H1 (cell line): Measurements from ENCODE around the gene NTRK2. TPM values are rescaled to one million over a fixed set of nuclear protein-coding genes. Genes with fewer than 3 reads are reported as not detected.

ENCODE experiments used
- CTCF ChIA-PET: fragments of 300-600 bp; sonication (Branson Sonifier 250); formaldehyde crosslinking; loops from one replicate; lab custom pipeline; 2021; ENCODE audit not compliant: partially characterized antibody; lab: Charles Lee
- POLR2A ChIA-PET: fragments of 300-600 bp; sonication (Branson Sonifier 250); formaldehyde crosslinking; loops from one replicate; lab custom pipeline; 2021; ENCODE audit warnings: inconsistent platforms; ENCODE audit not compliant: partially characterized antibody; lab: Charles Lee
- DNase-seq, 2 experiments: peaks; one replicate each; pipeline versions ENCODE4 v3.0.0 to v3.0.0-alpha.2; 2010 to 2022; ENCODE audit warnings: low spot score in 2 of 2, low read depth in 1 of 2, mixed read lengths in 1 of 2
- FAIRE-seq: peaks from 2 replicates; lab custom pipeline; 2011; peaks lifted over from hg19 to GRCh38; lab: Jason Lieb, UNC
- H2AFZ ChIP-seq: 2 replicates; pipeline ENCODE4 v1.8.1; 2012; ENCODE audit warnings: low read length, inconsistent platforms
- H2AK5ac ChIP-seq: 2 replicates; pipeline ENCODE4 v1.6.1; 2013; ENCODE audit warnings: low read depth, low read length
- H2BK120ac ChIP-seq: replicated peaks from 2 replicates; pipeline ENCODE3; 2013; ENCODE audit warnings: low read depth, low read length, inconsistent platforms
- H2BK12ac ChIP-seq: 2 replicates; pipeline ENCODE4 v1.6.1; 2013; ENCODE audit warnings: low read depth, low read length
- H2BK15ac ChIP-seq: 2 replicates; pipeline ENCODE4 v1.6.1; 2013; ENCODE audit warnings: low read length
- H2BK20ac ChIP-seq: 2 replicates; pipeline ENCODE4 v1.6.1; 2013; ENCODE audit warnings: low read length
- H2BK5ac ChIP-seq: 2 replicates; pipeline ENCODE4 v1.6.1; 2013; ENCODE audit warnings: low read depth, low read length
- H3K14ac ChIP-seq: 2 replicates; pipeline ENCODE4 v1.6.1; 2013; ENCODE audit warnings: inconsistent platforms; ENCODE audit not compliant: insufficient read length
- H3K18ac ChIP-seq: 2 replicates; pipeline ENCODE4 v1.6.1; 2013; ENCODE audit warnings: low read length; ENCODE audit errors: extremely low read depth
- H3K23ac ChIP-seq: 2 replicates; pipeline ENCODE4 v1.6.1; 2013; ENCODE audit warnings: inconsistent platforms; ENCODE audit not compliant: insufficient read length
- H3K23me2 ChIP-seq: 2 replicates; pipeline ENCODE4 v1.6.1; 2013; ENCODE audit warnings: low read depth, low read length
- H3K27ac ChIP-seq: 2 replicates; pipeline ENCODE4 v1.6.1; 2011; ENCODE audit warnings: low read depth, low read length, inconsistent platforms
- H3K27me3 ChIP-seq, 4 experiments: replicated peaks in 1 of 4; 1 replicate in 1 of 4; 2 replicates in 3 of 4; pipeline versions ENCODE4 v1.6.1 to v1.8.1; 2011 to 2013; ENCODE audit warnings: low read length in 3 of 4, mild to moderate bottlenecking in 3 of 4, inconsistent platforms in 2 of 4, mixed read lengths in 2 of 4, moderate library complexity in 1 of 4; ENCODE audit not compliant: control insufficient read depth in 3 of 4, insufficient read depth in 3 of 4; ENCODE audit errors: extremely low read depth in 1 of 4
- H3K36me3 ChIP-seq, 4 experiments: 2 replicates each; pipeline versions ENCODE4 v1.6.1 to v1.8.1; 2011 to 2013; ENCODE audit warnings: mild to moderate bottlenecking in 4 of 4, low read length in 3 of 4, moderate library complexity in 2 of 4, control low read depth in 1 of 4, inconsistent platforms in 1 of 4; ENCODE audit not compliant: insufficient read depth in 4 of 4, control insufficient read depth in 2 of 4
- H3K4ac ChIP-seq: replicated peaks from 2 replicates; pipeline ENCODE3; 2013; ENCODE audit warnings: low read length, low read depth, mixed read lengths, inconsistent platforms; ENCODE audit not compliant: insufficient read length
- H3K4me1 ChIP-seq, 4 experiments: replicated peaks in 1 of 4; 1 replicate in 1 of 4; 2 replicates in 3 of 4; pipeline versions ENCODE4 v1.6.1 to v1.8.1; 2011 to 2013; ENCODE audit warnings: low read length in 3 of 4, inconsistent platforms in 2 of 4, mixed read lengths in 1 of 4; ENCODE audit not compliant: insufficient read depth in 4 of 4, control insufficient read depth in 3 of 4
- H3K4me2 ChIP-seq, 2 experiments: 2 replicates each; pipeline versions ENCODE4 v1.6.1 to v1.8.1; 2011 to 2013; ENCODE audit warnings: low read depth in 2 of 2, low read length in 2 of 2, control low read depth in 1 of 2, inconsistent platforms in 1 of 2, mild to moderate bottlenecking in 1 of 2; ENCODE audit not compliant: insufficient read depth in 1 of 2
- H3K4me3 ChIP-seq, 4 experiments: fragments of 200-600, 300-600 bp in 1 of 4; sonication (generic), shearing (Covaris generic), sonication (Bioruptor Twin) in 1 of 4; 2 replicates each; pipeline versions ENCODE4 v1.5.1 to v1.8.1; 2011 to 2016; ENCODE audit warnings: low read length in 4 of 4, low read depth in 3 of 4, control low read depth in 2 of 4, inconsistent platforms in 2 of 4, mild to moderate bottlenecking in 2 of 4, mixed read lengths in 1 of 4, moderate library complexity in 1 of 4; ENCODE audit not compliant: insufficient read depth in 2 of 4; ENCODE audit errors: extremely low read depth in 1 of 4
- H3K56ac ChIP-seq: replicated peaks from 2 replicates; pipeline ENCODE3; 2013; ENCODE audit warnings: low read depth, mild to moderate bottlenecking, mixed read lengths, low read length, inconsistent platforms; ENCODE audit not compliant: insufficient read length
- H3K79me1 ChIP-seq: 2 replicates; pipeline ENCODE4 v1.6.1; 2013; ENCODE audit warnings: low read depth, low read length, control low read depth
- H3K79me2 ChIP-seq, 2 experiments: 2 replicates each; pipeline versions ENCODE4 v1.6.1 to v1.8.1; 2012 to 2013; ENCODE audit warnings: low read length in 2 of 2, mild to moderate bottlenecking in 2 of 2, inconsistent platforms in 1 of 2; ENCODE audit not compliant: insufficient read depth in 2 of 2, control insufficient read depth in 1 of 2
- H3K9ac ChIP-seq, 4 experiments: replicated peaks in 1 of 4; 1 replicate in 1 of 4; 2 replicates in 3 of 4; pipeline versions ENCODE4 v1.6.1 to v1.8.1; 2011 to 2013; ENCODE audit warnings: low read depth in 3 of 4, low read length in 3 of 4, control low read depth in 2 of 4, mild to moderate bottlenecking in 2 of 4, moderate library complexity in 2 of 4, inconsistent platforms in 1 of 4; ENCODE audit errors: extremely low read depth in 1 of 4
- H3K9me3 ChIP-seq, 2 experiments: 2 replicates each; pipeline versions ENCODE4 v1.6.1 to v1.8.1; 2012 to 2013; ENCODE audit warnings: mild to moderate bottlenecking in 2 of 2, moderate library complexity in 2 of 2, control low read depth in 1 of 2, inconsistent platforms in 1 of 2, low read depth in 1 of 2, low read length in 1 of 2, mixed read lengths in 1 of 2; ENCODE audit not compliant: insufficient read depth in 2 of 2
- H4K20me1 ChIP-seq, 2 experiments: replicated peaks in 1 of 2; 2 replicates each; pipeline versions ENCODE3 to v1.8.1; 2011 to 2013; ENCODE audit warnings: inconsistent platforms in 2 of 2, low read length in 2 of 2, mild to moderate bottlenecking in 1 of 2; ENCODE audit not compliant: insufficient read depth in 2 of 2, control insufficient read depth in 1 of 2
- H4K5ac ChIP-seq: 2 replicates; pipeline ENCODE4 v1.6.1; 2013; ENCODE audit warnings: low read length, low read depth, mixed read lengths, inconsistent platforms; ENCODE audit not compliant: insufficient read length
- H4K8ac ChIP-seq: 2 replicates; pipeline ENCODE4 v1.8.0; 2013; ENCODE audit warnings: mild to moderate bottlenecking, moderate library complexity, low read length, inconsistent platforms; ENCODE audit not compliant: insufficient read depth; ENCODE audit errors: extremely low read depth
- H4K91ac ChIP-seq: replicated peaks from 2 replicates; pipeline ENCODE3; 2013; ENCODE audit warnings: low read length, mixed read lengths, inconsistent platforms; ENCODE audit not compliant: insufficient read length
- BRCA1 ChIP-seq: IDR thresholded peaks from 2 replicates; pipeline ENCODE4 v1.6.1; 2012; ENCODE audit warnings: low read depth, low read length, improper control_type of control experiment
- RBBP5 ChIP-seq: IDR thresholded peaks from 2 replicates; pipeline ENCODE4 v1.7.1; 2012; ENCODE audit warnings: low read depth, mild to moderate bottlenecking, inconsistent platforms, low read length, moderate library complexity, borderline replicate concordance
- SIN3A ChIP-seq, 2 experiments: IDR thresholded peaks in 1 of 2; conservative IDR thresholded peaks in 1 of 2; 2 replicates each; pipeline ENCODE4 v1.6.1; 2011 to 2012; ENCODE audit warnings: low read length in 2 of 2, improper control_type of control experiment in 1 of 2, low read depth in 1 of 2, mild to moderate bottlenecking in 1 of 2
- WGBS, 2 experiments: shearing (Covaris generic) in 1 of 2; methylation state at CpG; one replicate each; pipeline versions ENCODE4 v1.1.6 to v1.1.7; 2013 to 2015; ENCODE audit warnings: low lambda C conversion rate in 2 of 2, mixed read lengths in 2 of 2, inconsistent platforms in 1 of 2, low coverage in 1 of 2, missing lambda C conversion rate in 1 of 2; ENCODE audit not compliant: insufficient replicate concordance in 2 of 2, insufficient coverage in 1 of 2, insufficient read length in 1 of 2; ENCODE audit errors: extremely low coverage in 1 of 2, missing lambda C conversion rate in 1 of 2; 5-methylcytosine and 5-hydroxymethylcytosine counted together
- polyA plus RNA-seq, 7 experiments: library from polyadenylated mRNA; depleted of rRNA in 3 of 7; stranded (reverse) in 5 of 7; unstranded in 2 of 7; fragments of >200 nt in 5 of 7; fragments of 200-250 nt in 2 of 7; gene quantifications; 1 replicate in 5 of 7; 2 replicates in 1 of 7; 4 replicates in 1 of 7; pipeline versions ENCODE4 v1.2.1 to v1.2.3, GENCODE V29; 2011 to 2013; ENCODE audit warnings: missing spikeins in 2 of 7, mixed read lengths in 2 of 7
- total RNA-seq: library from RNA; stranded (reverse); fragmentation: NEBNext Ultra II Directional; extraction: Animal tissue kit (Norgen Biotek cat#: 25700); gene quantifications from 2 replicates; pipeline ENCODE4 v1.2.1, GENCODE V29; 2021

The NTRK2 gene
- total and polyA plus RNA-seq, 2 of the 8 experiments (the other 6 are each of a cell fraction or from before 2014, with no cell fraction given) = 0.03 to 0.04 TPM

- FAIRE-seq = peak; percentile 92
- no peak overlapping the region for H3K4me2 ChIP-seq
- H4K91ac ChIP-seq = no peak overlapping the region
- WGBS, 2 experiments = 54% methylated on average over 2 of the region's 2 CpGs; no CpG with 5 or more reads in 1 of the 2 experiments
- no peak overlapping the region for H3K14ac ChIP-seq
- no peak overlapping the region for H2BK120ac ChIP-seq
- H3K27me3 ChIP-seq = no peaks in the 10 kb centered on the region
- no peak overlapping the region for H2BK15ac ChIP-seq
- H4K5ac ChIP-seq = no peak overlapping the region
- no peak overlapping the region for H3K18ac ChIP-seq
- no peak overlapping the region for H2BK12ac ChIP-seq
- H3K27ac ChIP-seq = no peak overlapping the region; the same call in 1 of the 2 replicates
- no peak overlapping the region for H3K4me3 ChIP-seq
- H3K79me2 ChIP-seq = no peaks in the 10 kb centered on the region
- H4K20me1 ChIP-seq = no peaks in the 10 kb centered on the region
- H3K4ac ChIP-seq = no peak overlapping the region
- CTCF ChIA-PET = interaction anchor here (0.8 to 2.1 kb wide), 8 partner anchors 10 to 242 kb away, joined by 3 to 9 read pairs (median 4); no protein-coding TSS in a partner anchor
- no peaks in the 10 kb centered on the region for H3K36me3 ChIP-seq
- no peaks in the 10 kb centered on the region for H3K9me3 ChIP-seq
- H3K9ac ChIP-seq = no peak overlapping the region
- peaks cover 0 to 5% (median 3%) of the 10 kb centered on the region in 4 experiments; a peak in 3 of 7 replicates for H3K4me1 ChIP-seq
- no peak overlapping the region for H2BK20ac ChIP-seq
- no peaks in the 10 kb centered on the region for H3K23me2 ChIP-seq
- no peak overlapping the region for H2AK5ac ChIP-seq
- H3K23ac ChIP-seq = no peak overlapping the region
- no peak overlapping the region for H4K8ac ChIP-seq
- H2AFZ ChIP-seq = no peak overlapping the region
- no peaks in the 10 kb centered on the region for H3K79me1 ChIP-seq
- TF ChIP-seq SIN3A (conservative IDR thresholded peaks at IDR 0.05 in 1 of 2, IDR thresholded peaks at IDR 0.05 in 1 of 2; ENCODE audit: low read depth in 1 of 2, low read length in 2 of 2) (peak; percentile 76 to 82; a peak in 2 of 4 replicates), RBBP5 (no peak), BRCA1 (no peak)
- TF ChIP-seq, all 59 proteins: peak for 1
- Histone ChIP-seq H3K56ac (no peak overlapping the region), H2BK5ac (no peak overlapping the region)
- DNase-seq = no peak
- POLR2A ChIA-PET = interaction anchor here (1.0 kb wide), 1 partner anchor 12 kb away, joined by 3 read pairs; no protein-coding TSS in a partner anchor
Observed at GRCh38 chr9:84937180-84937579, 267.7 kb downstream of the NTRK2 start.
